HL-60 (cell line): Measurements from ENCODE around the gene PLA2G5.

Experiments used
- DNase-seq, 2 experiments: peaks; one replicate each; pipeline ENCODE4 v3.0.0-alpha.2; 2010 to 2020; ENCODE audit warnings: low read depth in 1 of 2, low spot score in 1 of 2
- H3K27ac ChIP-seq: fragments of 250-450 bp; sonication (Bioruptor Pico); replicated peaks from 2 replicates; pipeline ENCODE4 v1.5.1; 2020; ENCODE audit warnings: mild to moderate bottlenecking, moderate library complexity
- H3K27me3 ChIP-seq: fragments of 250-450 bp; sonication (Bioruptor Pico); 2 replicates; pipeline ENCODE4 v1.5.1; 2021; ENCODE audit warnings: mild to moderate bottlenecking, moderate library complexity; ENCODE audit not compliant: insufficient read depth, poor library complexity, severe bottlenecking
- H3K4me3 ChIP-seq: replicated peaks from 2 replicates; pipeline ENCODE4 v1.5.1; 2011; ENCODE audit warnings: mild to moderate bottlenecking, control low read depth, low read length; ENCODE audit not compliant: insufficient read depth
- CTCF ChIP-seq: IDR thresholded peaks from one replicate; pipeline ENCODE4 v1.5.1; 2011; ENCODE audit warnings: low read length, control low read depth, inconsistent platforms; ENCODE audit not compliant: insufficient read depth
- GABPA ChIP-seq: IDR thresholded peaks from 2 replicates; pipeline ENCODE4 v1.6.1; 2012; ENCODE audit warnings: low read depth
- POLR2AphosphoS5 ChIP-seq: IDR thresholded peaks from 2 replicates; pipeline ENCODE4 v1.6.1; 2012; ENCODE audit warnings: low read depth
- SPI1 ChIP-seq: IDR thresholded peaks from 2 replicates; pipeline ENCODE4 v1.6.1; 2012; ENCODE audit warnings: low read depth, mild to moderate bottlenecking, borderline replicate concordance
- TF ChIP-seq, protein P1 (sequence below): IDR thresholded peaks from 2 replicates; pipeline ENCODE4 v1.6.1; 2012; ENCODE audit warnings: low read depth; ENCODE audit not compliant: insufficient replicate concordance

PLA2G5 gene

DNA sequence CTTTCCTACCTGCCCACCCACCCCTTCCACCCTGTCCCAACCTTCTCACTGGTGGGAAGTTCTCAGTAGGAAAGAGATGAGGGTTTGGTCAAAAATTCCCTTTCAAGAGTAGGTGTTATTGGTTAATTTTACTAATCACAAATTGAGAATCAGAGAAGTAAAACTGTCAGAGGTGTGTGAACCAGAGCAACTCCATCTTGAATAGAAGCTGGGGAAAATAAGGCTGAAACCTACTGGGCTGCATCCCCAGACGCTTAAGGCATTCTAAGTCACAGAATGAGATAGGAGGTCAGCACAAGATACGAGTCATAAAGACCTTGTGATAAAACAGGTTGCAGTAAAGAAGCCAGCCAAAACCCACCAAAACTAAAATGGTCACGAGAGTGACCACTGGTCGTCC is 37.8 kb downstream of the PLA2G5 start:
- Histone ChIP-seq H3K27me3 (no peaks in the 10 kb centered on the region), H3K27ac (no peak overlapping the region), H3K4me3 (no peak overlapping the region)
- TF ChIP-seq POLR2AphosphoS5, result no peak
- no peak for DNase-seq

DNA sequence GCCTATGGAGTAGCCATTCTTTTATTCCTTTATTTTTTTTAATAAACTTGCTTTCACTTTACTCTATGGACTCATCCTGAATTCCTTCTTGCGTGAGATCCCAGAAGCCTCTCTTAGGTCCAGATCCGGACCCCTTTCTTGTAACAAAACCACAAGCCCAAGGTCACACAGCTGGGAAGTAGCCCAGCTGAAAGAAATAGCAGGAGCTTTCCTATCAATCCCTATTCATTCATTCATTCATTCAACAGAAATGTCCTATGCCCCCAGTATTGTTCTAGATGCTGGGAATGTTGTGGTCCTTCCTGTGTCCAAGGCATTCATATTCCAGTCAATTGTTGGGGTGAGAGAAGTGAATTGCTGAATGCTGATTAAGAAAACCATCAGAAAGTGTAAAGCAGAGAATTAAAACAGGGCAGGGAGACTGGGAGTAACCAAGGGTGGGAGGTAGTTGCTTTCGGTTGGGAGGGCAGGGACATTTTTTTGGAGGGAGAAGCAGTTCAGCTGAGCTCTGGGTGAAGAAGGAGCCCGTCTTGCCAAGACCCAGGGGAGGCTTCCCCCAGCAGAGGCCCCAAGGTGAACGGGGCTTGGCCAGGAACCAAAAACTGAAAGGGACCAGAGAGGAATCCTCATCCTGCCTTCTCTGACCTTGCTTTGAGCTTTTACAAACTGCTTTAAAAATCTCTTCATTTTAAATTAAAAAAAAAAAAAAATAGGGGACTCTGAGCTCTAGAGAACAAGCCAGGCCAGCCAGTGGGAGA is 38.6 kb downstream of the PLA2G5 start:
- no peak overlapping the region for H3K4me3 ChIP-seq
- TF ChIP-seq, protein P1, sequence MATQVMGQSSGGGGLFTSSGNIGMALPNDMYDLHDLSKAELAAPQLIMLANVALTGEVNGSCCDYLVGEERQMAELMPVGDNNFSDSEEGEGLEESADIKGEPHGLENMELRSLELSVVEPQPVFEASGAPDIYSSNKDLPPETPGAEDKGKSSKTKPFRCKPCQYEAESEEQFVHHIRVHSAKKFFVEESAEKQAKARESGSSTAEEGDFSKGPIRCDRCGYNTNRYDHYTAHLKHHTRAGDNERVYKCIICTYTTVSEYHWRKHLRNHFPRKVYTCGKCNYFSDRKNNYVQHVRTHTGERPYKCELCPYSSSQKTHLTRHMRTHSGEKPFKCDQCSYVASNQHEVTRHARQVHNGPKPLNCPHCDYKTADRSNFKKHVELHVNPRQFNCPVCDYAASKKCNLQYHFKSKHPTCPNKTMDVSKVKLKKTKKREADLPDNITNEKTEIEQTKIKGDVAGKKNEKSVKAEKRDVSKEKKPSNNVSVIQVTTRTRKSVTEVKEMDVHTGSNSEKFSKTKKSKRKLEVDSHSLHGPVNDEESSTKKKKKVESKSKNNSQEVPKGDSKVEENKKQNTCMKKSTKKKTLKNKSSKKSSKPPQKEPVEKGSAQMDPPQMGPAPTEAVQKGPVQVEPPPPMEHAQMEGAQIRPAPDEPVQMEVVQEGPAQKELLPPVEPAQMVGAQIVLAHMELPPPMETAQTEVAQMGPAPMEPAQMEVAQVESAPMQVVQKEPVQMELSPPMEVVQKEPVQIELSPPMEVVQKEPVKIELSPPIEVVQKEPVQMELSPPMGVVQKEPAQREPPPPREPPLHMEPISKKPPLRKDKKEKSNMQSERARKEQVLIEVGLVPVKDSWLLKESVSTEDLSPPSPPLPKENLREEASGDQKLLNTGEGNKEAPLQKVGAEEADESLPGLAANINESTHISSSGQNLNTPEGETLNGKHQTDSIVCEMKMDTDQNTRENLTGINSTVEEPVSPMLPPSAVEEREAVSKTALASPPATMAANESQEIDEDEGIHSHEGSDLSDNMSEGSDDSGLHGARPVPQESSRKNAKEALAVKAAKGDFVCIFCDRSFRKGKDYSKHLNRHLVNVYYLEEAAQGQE, result no peak
- TF ChIP-seq CTCF (no peak), SPI1 (no peak), GABPA (no peak), POLR2AphosphoS5 (no peak)
- no peak for DNase-seq
- H3K27me3 ChIP-seq, result no peaks in the 10 kb centered on the region
- no peak overlapping the region for H3K27ac ChIP-seq

- Histone ChIP-seq H3K4me3 (no peak overlapping the region), H3K27ac (no peak overlapping the region), H3K27me3 (no peaks in the 10 kb centered on the region)
- TF ChIP-seq, protein P1, result no peak
- no peak for TF ChIP-seq POLR2AphosphoS5
- no peak for TF ChIP-seq CTCF
- no peak for TF ChIP-seq SPI1
- TF ChIP-seq GABPA, result no peak
- DNase-seq, result no peak
Measured at GRCh38 chr1:20109223-20109856, 39.3 kb downstream of the PLA2G5 start.

GRCh38 chr1:20110679-20111078 is 40.7 kb downstream of the PLA2G5 start:
- DNase-seq, result no peak
- no peak for TF ChIP-seq GABPA
- TF ChIP-seq, protein P1, result no peak
- no peak for TF ChIP-seq CTCF
- no peak for TF ChIP-seq SPI1
- no peak for TF ChIP-seq POLR2AphosphoS5

More at GRCh38 chr1:20110679-20111078, 40.7 kb downstream of the PLA2G5 start:
- H3K27ac ChIP-seq, result no peak overlapping the region
- H3K4me3 ChIP-seq, result no peak overlapping the region
- no peaks in the 10 kb centered on the region for H3K27me3 ChIP-seq
